Fibroblast of lung (primary cell): ENCODE data around the gene CASP8. TPM values are rescaled to one million over a fixed set of nuclear protein-coding genes. Genes with fewer than 3 reads are reported as not detected.
"Not testable (repeated sequence)": the region's sequence is repeated elsewhere in the genome, so short reads cannot be mapped to it uniquely, and the experiment has no call there.

ENCODE experiments used
- DNase-seq, 2 donors: peaks; one replicate each; pipeline versions ENCODE4 v3.0.0 to v3.0.0-alpha.2; 2010; ENCODE audit warnings: low read depth in 2 of 2
- H2AFZ ChIP-seq: 2 replicates; pipeline ENCODE4 v1.5.1; 2012; ENCODE audit warnings: low read length, control low read depth, inconsistent platforms
- H3K27ac ChIP-seq: 2 replicates; pipeline ENCODE4 v1.5.1; 2011; ENCODE audit warnings: low read length, control low read depth; ENCODE audit not compliant: insufficient read depth
- H3K27me3 ChIP-seq: 2 replicates; pipeline ENCODE4 v1.5.1; 2011; ENCODE audit warnings: mild to moderate bottlenecking, low read length; ENCODE audit not compliant: control insufficient read depth, insufficient read depth
- H3K36me3 ChIP-seq: 2 replicates; pipeline ENCODE4 v1.5.1; 2011; ENCODE audit warnings: low read length; ENCODE audit not compliant: control insufficient read depth, insufficient read depth
- H3K4me1 ChIP-seq: 2 replicates; pipeline ENCODE4 v1.5.1; 2011; ENCODE audit warnings: low read length; ENCODE audit not compliant: control insufficient read depth, insufficient read depth; ENCODE audit errors: extremely low read depth
- H3K4me2 ChIP-seq: 2 replicates; pipeline ENCODE4 v1.5.1; 2011; ENCODE audit warnings: low read length, control low read depth; ENCODE audit not compliant: insufficient read depth; ENCODE audit errors: extremely low read depth
- H3K4me3 ChIP-seq, 4 experiments: fragments of 200-600 bp in 1 of 4; sonication (generic) in 1 of 4; replicated peaks in 1 of 4; 2 replicates each; pipeline ENCODE4 v1.5.1; 2011 to 2016; ENCODE audit warnings: low read length in 4 of 4, low read depth in 3 of 4, mild to moderate bottlenecking in 3 of 4, control low read depth in 2 of 4, inconsistent platforms in 1 of 4, mixed read lengths in 1 of 4; ENCODE audit not compliant: insufficient read depth in 1 of 4; ENCODE audit errors: control extremely low read depth in 1 of 4
- H3K79me2 ChIP-seq: 2 replicates; pipeline ENCODE4 v1.5.1; 2012; ENCODE audit warnings: mild to moderate bottlenecking, low read length, inconsistent platforms; ENCODE audit not compliant: control insufficient read depth, insufficient read depth
- H3K9ac ChIP-seq: 2 replicates; pipeline ENCODE4 v1.5.1; 2011; ENCODE audit warnings: mild to moderate bottlenecking, low read length, control low read depth; ENCODE audit not compliant: insufficient read depth
- H3K9me3 ChIP-seq: 2 replicates; pipeline ENCODE4 v1.5.1; 2012; ENCODE audit warnings: low read depth, low read length; ENCODE audit not compliant: control insufficient read depth, insufficient read depth
- H4K20me1 ChIP-seq: 2 replicates; pipeline ENCODE4 v1.5.1; 2011; ENCODE audit warnings: low read length; ENCODE audit not compliant: control insufficient read depth, insufficient read depth; ENCODE audit errors: extremely low read depth
- EZH2 ChIP-seq: IDR thresholded peaks from 2 replicates; pipeline ENCODE4 v1.5.1; 2012; ENCODE audit warnings: low read length, control low read depth, mild to moderate bottlenecking; ENCODE audit errors: missing control alignments
- polyA plus RNA-seq, 2 donors: library from polyadenylated mRNA; depleted of rRNA in 1 of 2; stranded (reverse) in 1 of 2; unstranded in 1 of 2; fragments of >200 nt; gene quantifications; 2 replicates each; pipeline ENCODE4 v1.2.1, GENCODE V29; 2011 to 2012; ENCODE audit warnings: missing spikeins in 1 of 2
- total RNA-seq: library from RNA; depleted of rRNA; stranded (reverse); fragments of >200 nt; gene quantifications from 2 replicates; pipeline ENCODE4 v1.2.1, GENCODE V29; 2014
- TF ChIP-seq, protein P1 (sequence below), 2 donors: IDR thresholded peaks in 1 of 2; conservative IDR thresholded peaks in 1 of 2; 1 replicate in 1 of 2; 2 replicates in 1 of 2; pipeline ENCODE4 v1.5.1; 2011 to 2012; ENCODE audit warnings: low read length in 2 of 2, control low read depth in 1 of 2, inconsistent platforms in 1 of 2, low read depth in 1 of 2, mild to moderate bottlenecking in 1 of 2

Gene CASP8
- total and polyA plus RNA-seq, 2 donors (not counting 1 experiment from before 2014, with no cell fraction given): 22.6 to 31.5 TPM

DNA sequence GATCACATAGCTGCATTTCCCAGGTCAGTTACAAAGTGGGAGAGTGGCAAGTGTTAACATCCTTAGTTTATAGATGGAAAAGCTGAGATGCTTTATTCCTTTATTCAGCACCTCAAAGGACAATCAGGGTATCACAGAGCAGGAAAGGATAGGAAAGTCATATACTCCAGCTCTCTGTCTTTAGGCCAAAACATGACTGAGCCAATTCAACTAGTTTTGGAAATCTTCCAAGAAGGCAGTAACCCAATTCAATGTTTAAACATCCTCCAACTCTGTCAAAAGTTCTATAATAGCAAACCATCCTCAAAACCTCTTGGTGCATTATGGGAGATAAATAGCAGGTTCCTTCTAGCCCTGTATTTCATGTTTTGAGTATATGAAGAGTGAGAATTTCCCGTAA, 25.2 kb downstream of the CASP8 start:
- DNase-seq: peak in 1 of 2 donors; percentile 33
- no peak overlapping the region for H2AFZ ChIP-seq

GRCh38 chr2:201290457-201291148, 30.3 kb downstream of the CASP8 start:
- not testable (repeated sequence) for H3K27ac ChIP-seq, H3K9me3 ChIP-seq, H3K4me3 ChIP-seq, H3K4me1 ChIP-seq, DNase-seq, H3K27me3 ChIP-seq, H3K36me3 ChIP-seq, H4K20me1 ChIP-seq, H2AFZ ChIP-seq, H3K4me2 ChIP-seq, H3K79me2 ChIP-seq, H3K9ac ChIP-seq

More for the DNA sequence above, 25.2 kb downstream of the CASP8 start:
- Histone ChIP-seq H3K27me3 (no peaks in the 10 kb centered on the region), H3K4me3 (no peak overlapping the region), H3K4me2 (no peak overlapping the region), H3K27ac (no peak overlapping the region), H4K20me1 (no peaks in the 10 kb centered on the region), H3K79me2 (no peaks in the 10 kb centered on the region), H3K36me3 (peaks cover 3% of the 10 kb centered on the region), H3K4me1 (no peaks in the 10 kb centered on the region), H3K9me3 (no peaks in the 10 kb centered on the region), H3K9ac (no peak overlapping the region)
- TF ChIP-seq, protein P1, sequence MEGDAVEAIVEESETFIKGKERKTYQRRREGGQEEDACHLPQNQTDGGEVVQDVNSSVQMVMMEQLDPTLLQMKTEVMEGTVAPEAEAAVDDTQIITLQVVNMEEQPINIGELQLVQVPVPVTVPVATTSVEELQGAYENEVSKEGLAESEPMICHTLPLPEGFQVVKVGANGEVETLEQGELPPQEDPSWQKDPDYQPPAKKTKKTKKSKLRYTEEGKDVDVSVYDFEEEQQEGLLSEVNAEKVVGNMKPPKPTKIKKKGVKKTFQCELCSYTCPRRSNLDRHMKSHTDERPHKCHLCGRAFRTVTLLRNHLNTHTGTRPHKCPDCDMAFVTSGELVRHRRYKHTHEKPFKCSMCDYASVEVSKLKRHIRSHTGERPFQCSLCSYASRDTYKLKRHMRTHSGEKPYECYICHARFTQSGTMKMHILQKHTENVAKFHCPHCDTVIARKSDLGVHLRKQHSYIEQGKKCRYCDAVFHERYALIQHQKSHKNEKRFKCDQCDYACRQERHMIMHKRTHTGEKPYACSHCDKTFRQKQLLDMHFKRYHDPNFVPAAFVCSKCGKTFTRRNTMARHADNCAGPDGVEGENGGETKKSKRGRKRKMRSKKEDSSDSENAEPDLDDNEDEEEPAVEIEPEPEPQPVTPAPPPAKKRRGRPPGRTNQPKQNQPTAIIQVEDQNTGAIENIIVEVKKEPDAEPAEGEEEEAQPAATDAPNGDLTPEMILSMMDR (conservative IDR thresholded peaks at IDR 0.05 in 1 of 2, IDR thresholded peaks at IDR 0.05 in 1 of 2; ENCODE audit: low read depth in 1 of 2, low read length in 2 of 2): no peak
- TF ChIP-seq EZH2: no peak

DNA sequence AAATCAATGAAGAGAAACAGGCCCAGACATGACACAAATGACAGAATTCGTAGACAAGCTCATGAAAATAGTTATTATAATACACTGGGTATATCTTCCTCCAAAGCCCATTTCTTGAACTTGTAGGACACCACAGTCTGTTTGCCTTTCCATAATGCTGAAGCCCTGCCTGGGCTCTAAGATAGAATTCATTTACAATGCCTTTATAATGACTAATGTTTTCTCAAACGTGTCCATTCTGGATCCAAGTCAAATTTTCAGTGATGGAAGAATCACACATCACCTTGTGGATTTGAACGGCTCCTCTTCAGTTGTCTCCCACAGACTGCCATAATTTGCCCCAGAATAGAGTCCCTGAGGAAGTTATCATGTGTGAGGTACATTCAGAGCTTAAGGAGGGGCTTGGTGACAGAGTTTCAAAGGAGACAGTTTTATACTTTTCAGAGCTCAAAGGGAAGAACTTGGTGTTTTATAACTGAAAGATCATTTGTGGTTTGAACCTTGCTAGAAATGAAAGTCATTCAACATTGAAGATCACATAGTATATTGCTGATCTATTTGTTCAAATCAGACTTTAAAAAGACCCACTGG, 38.2 kb downstream of the CASP8 start:
- TF ChIP-seq, protein P1 (conservative IDR thresholded peaks at IDR 0.05 in 1 of 2, IDR thresholded peaks at IDR 0.05 in 1 of 2; ENCODE audit: low read depth in 1 of 2, low read length in 2 of 2): no peak
- TF ChIP-seq EZH2: no peak
- H3K27me3 ChIP-seq: no peaks in the 10 kb centered on the region
- H4K20me1 ChIP-seq: no peaks in the 10 kb centered on the region
- no peaks in the 10 kb centered on the region for H3K9me3 ChIP-seq
- H3K4me2 ChIP-seq: no peak overlapping the region
- H3K4me3 ChIP-seq: no peak overlapping the region
- H3K9ac ChIP-seq: no peak overlapping the region
- no peaks in the 10 kb centered on the region for H3K79me2 ChIP-seq
- peak in 1 of 2 donors; percentile 36 for DNase-seq
- H3K4me1 ChIP-seq: no peaks in the 10 kb centered on the region
- H3K27ac ChIP-seq: no peak overlapping the region
- H3K36me3 ChIP-seq: no peaks in the 10 kb centered on the region
- no peak overlapping the region for H2AFZ ChIP-seq

DNA sequence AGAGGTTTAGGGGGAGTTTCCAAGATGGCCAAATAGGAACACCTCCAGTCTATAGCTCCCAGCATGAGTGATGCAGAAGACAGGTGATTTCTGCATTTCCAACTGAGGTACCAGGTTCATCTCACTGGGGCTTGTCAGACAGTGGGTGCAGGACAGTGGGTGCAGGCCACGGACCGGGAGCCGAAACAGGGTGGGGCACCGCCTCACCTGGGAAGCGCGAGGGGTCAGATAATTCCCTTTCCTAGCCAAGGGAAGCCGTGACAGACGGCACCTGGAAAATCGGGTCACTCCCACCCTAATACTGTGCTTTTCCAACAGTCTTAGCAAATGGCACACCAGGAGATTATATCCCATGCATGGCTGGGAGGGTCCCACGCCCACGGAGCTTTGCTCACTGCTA, 39.6 kb downstream of the CASP8 start:
- not testable (repeated sequence) for H3K4me1 ChIP-seq, H3K36me3 ChIP-seq, H2AFZ ChIP-seq, H3K9me3 ChIP-seq, H3K27ac ChIP-seq, H3K4me2 ChIP-seq, H3K27me3 ChIP-seq, H3K9ac ChIP-seq, DNase-seq, H4K20me1 ChIP-seq, H3K79me2 ChIP-seq, H3K4me3 ChIP-seq
